ENCODE results near the gene SNRPD3. TPM values are rescaled to one million over a fixed set of nuclear protein-coding genes. Genes with fewer than 3 reads are reported as not detected.

SNRPD3 gene
- 100 to 1,000 TPM in 1 of 6 donors, 10 to 100 TPM in 5; 66.8 to 119 (median 84.8) TPM for total RNA-seq

DNA sequence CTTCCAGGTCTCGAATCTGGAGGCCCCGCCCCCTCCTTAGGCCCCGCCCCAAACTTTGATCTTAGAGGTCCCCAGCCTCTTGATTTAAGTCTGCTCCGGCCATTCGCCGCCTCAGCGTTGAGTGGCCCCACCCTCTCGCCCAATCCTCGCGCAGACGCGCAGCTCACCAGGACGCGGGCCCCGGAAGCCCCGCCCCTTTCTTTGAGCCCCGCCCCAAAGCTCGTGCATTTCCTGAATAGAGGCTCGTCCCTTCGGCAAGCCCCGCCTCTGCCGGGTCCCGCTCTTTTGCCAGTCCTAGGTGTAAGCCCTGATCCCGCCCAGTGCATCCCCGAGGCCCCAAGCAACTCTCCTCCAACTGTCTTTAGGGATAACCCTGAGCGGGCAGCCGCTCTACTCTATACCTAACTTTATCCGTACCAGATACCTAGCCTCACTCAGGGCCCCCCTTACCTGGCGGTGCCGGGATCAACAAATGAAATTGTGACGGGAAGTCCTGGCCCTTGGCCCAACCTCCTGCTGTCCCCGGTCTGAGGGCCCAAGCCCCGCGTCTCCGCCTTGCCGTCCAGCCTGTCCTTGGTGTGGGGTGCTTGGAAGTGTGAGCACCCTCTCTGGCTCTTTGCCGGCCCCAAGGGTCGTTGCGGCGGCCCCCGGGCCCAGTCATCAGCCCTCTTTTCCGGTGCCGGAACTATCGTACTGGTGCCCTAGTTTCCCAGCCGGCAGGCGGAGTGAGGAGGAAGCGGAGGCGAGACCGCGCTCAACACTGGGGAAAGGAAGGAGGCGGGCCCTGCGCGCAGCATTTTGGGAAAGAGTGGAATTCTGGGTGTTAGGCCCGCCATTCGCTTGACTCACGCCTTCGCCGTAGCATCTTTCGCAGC, at the start of gene SNRPD3:
Gene SNRPD3 (plus strand): TSS at position 835 of the 875 bp plus-strand sequence. CDS start 1,676 bp downstream, outside the sequence.
- peak in 3 of 4 donors; percentile 46 to 68 (median 54) for TF ChIP-seq POLR2A (IDR thresholded peaks at IDR 0.05)
- TF ChIP-seq POLR2AphosphoS5 (IDR thresholded peaks at IDR 0.05) = peak; percentile 85 to 95
- TF ChIP-seq, protein P1, sequence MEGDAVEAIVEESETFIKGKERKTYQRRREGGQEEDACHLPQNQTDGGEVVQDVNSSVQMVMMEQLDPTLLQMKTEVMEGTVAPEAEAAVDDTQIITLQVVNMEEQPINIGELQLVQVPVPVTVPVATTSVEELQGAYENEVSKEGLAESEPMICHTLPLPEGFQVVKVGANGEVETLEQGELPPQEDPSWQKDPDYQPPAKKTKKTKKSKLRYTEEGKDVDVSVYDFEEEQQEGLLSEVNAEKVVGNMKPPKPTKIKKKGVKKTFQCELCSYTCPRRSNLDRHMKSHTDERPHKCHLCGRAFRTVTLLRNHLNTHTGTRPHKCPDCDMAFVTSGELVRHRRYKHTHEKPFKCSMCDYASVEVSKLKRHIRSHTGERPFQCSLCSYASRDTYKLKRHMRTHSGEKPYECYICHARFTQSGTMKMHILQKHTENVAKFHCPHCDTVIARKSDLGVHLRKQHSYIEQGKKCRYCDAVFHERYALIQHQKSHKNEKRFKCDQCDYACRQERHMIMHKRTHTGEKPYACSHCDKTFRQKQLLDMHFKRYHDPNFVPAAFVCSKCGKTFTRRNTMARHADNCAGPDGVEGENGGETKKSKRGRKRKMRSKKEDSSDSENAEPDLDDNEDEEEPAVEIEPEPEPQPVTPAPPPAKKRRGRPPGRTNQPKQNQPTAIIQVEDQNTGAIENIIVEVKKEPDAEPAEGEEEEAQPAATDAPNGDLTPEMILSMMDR (IDR thresholded peaks at IDR 0.05) = peak in 5 of 6 experiments; percentile 23 to 76 (median 47)
- TF ChIP-seq EP300 (IDR thresholded peaks at IDR 0.05) = peak in 1 of 4 donors; percentile 64
- H3K36me3 ChIP-seq = peaks cover 6 to 33% (median 22%) of the 10 kb centered on the region in 4 donors
- H3K9me3 ChIP-seq = no peaks in the 10 kb centered on the region
- peak; percentile 99 to 100 for DNase-seq
- WGBS, 2 donors = 0% methylated on average over 28 to 57 of the region's 59 CpGs
- H3K27ac ChIP-seq = peak within 1 kb of the TSS; percentile 98 to 99 (median 98)
- peaks cover 38 to 75% (median 49%) of the 10 kb centered on the region in 4 donors for H3K4me1 ChIP-seq
- peak within 1 kb of the TSS; percentile 78 to 98 (median 92) for H3K4me3 ChIP-seq
- no peaks in the 10 kb centered on the region for H3K27me3 ChIP-seq
- ATAC-seq (ENCODE audit: low FRiP score in 2 of 2) = peak; percentile 96 to 98

DNA sequence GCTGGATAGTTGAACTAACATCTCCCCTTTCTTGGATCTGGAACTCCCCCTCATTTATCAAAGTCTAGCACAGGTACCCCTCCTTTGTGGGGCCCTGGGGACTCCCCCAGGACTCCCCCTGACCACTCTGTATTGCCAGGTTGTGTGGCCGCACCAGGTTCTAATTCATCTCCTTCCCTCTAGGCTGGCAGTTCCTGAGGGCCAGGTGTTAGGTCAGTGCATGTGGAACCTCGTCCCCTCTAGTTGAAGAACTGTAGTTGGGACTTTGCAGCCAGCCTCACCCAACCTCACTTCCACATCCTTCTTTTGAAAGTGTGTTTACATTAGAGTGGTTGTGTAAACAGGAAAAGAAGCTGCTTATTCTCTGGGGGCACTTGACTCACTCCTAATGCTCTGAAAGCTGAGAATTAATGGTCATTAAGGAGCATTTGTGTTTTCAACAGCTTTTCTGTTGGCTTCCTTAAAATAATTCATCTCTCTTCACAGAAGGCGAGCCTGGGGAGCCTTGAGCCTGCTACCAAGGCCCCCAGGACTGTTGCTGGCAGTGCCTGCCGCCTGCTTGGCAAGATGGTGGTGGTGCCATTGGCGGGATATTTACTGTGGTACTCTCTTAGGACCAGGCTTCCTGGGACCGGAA, 48.9 kb upstream of the SNRPD3 start:
- Histone ChIP-seq H3K36me3 (no peaks in the 10 kb centered on the region), H3K27ac (peak overlapping the region; percentile 58 to 84 (median 75)), H3K4me1 (peaks cover 48 to 60% (median 54%) of the 10 kb centered on the region in 4 donors), H3K4me3 (no peak overlapping the region), H3K9me3 (no peaks in the 10 kb centered on the region), H3K27me3 (no peaks in the 10 kb centered on the region)
- ATAC-seq (ENCODE audit: low FRiP score in 2 of 2) = peak in 1 of 2 donors; percentile 74
- no peak for TF ChIP-seq POLR2A (IDR thresholded peaks at IDR 0.05)
- peak in 1 of 4 donors; percentile 27 for TF ChIP-seq EP300 (IDR thresholded peaks at IDR 0.05)
- peak in 1 of 2 donors; percentile 45 for TF ChIP-seq POLR2AphosphoS5 (IDR thresholded peaks at IDR 0.05)
- peak in 1 of 2 donors; percentile 54 for DNase-seq
- WGBS, 2 donors = 15 to 31% methylated on average over 6 of the region's 6 CpGs

DNA sequence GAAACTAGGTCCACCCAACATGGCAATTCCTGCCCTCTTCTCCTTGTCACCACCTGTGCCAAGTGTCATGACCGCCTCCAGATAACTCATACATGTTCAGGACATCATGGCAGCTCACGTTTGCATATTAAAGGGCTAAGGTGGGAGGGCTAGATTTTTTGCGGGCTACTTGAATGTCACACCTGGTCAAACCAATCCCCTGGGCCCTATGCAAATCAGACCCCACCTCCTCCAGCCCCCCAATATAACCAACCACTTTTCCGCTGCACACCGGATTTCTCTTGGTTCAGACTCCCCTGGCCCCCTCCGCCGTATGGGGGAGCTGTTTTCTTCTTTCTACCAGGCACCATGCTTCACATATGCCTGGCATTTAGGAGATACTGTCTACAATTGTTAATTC, 48.1 kb upstream of the SNRPD3 start:
- 86 to 91% methylated on average over 7 of the region's 7 CpGs for WGBS, 2 donors
- DNase-seq (no peak), ATAC-seq (ENCODE audit: low FRiP score in 2 of 2) (no peak)
- H3K9me3 ChIP-seq = no peaks in the 10 kb centered on the region
- TF ChIP-seq EP300 (IDR thresholded peaks at IDR 0.05) (no peak), POLR2AphosphoS5 (IDR thresholded peaks at IDR 0.05) (no peak), POLR2A (IDR thresholded peaks at IDR 0.05) (no peak)
- TF ChIP-seq, protein P1 (IDR thresholded peaks at IDR 0.05) = no peak
- H3K27ac ChIP-seq = peak overlapping the region; percentile 58 to 84 (median 75)
- H3K4me1 ChIP-seq = peaks cover 55 to 65% (median 58%) of the 10 kb centered on the region in 4 donors
- H3K4me3 ChIP-seq = no peak overlapping the region
- no peaks in the 10 kb centered on the region for H3K36me3 ChIP-seq
- no peaks in the 10 kb centered on the region for H3K27me3 ChIP-seq

DNA sequence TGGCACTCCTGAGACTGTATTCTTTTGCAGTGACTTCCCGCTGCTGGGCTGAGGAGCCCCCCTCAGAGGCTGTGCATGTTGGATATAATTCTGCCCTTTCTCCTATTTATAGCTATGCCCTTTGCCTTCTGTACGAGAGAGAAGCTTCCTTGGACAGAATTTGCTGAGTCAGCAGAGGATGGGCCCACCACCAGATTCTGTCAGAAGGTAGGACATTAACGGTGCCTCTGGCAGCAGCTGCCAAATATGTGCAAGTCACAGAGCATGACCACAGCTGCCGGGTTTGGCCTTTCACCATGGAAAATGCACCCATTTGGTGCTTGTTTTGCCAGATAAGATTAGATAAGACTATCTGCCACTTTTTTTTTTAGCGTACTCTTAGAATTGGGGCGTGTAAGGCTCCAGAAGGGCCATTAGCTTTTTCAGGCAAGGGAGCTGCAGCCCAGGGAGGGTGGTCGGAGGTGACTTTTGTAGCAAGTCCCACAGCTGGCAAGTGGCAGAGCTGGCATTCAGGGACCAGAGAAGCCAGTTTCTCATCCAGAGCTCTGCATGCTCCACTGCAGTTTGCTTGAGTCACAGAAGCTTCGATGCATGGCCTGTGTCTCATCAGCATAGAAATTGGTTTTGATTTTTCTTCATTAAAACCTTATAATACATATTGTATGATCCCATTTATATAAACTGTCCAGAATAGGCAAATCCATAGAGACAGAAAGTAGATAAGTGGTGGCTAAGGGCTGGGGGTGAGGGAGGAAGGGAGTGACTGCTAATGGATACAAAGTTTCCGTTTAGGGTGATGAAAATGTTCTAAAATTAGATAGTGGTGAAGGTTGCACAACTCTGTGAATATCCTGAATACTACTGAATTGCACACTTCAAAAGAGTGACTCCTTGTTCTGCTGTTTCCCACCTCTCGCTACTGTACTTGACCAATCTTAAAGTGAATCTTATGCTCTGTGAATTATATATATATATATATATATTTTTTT, 44.9 kb upstream of the SNRPD3 start:
- TF ChIP-seq POLR2AphosphoS5 (IDR thresholded peaks at IDR 0.05) (peak; percentile 20 to 50), EP300 (IDR thresholded peaks at IDR 0.05) (peak in 1 of 4 donors; percentile 47), POLR2A (IDR thresholded peaks at IDR 0.05) (no peak)
- TF ChIP-seq, protein P1 (IDR thresholded peaks at IDR 0.05) = no peak
- no peaks in the 10 kb centered on the region for H3K27me3 ChIP-seq
- ATAC-seq (ENCODE audit: low FRiP score in 2 of 2) (peak; percentile 44 to 74), DNase-seq (peak in 1 of 2 donors; percentile 42)
- WGBS, 2 donors = 20 to 23% methylated on average over 9 to 10 of the region's 10 CpGs
- no peak overlapping the region for H3K4me3 ChIP-seq
- H3K9me3 ChIP-seq = no peaks in the 10 kb centered on the region
- H3K27ac ChIP-seq = peak overlapping the region; percentile 26 to 83 (median 62)
- H3K36me3 ChIP-seq = no peaks in the 10 kb centered on the region
- H3K4me1 ChIP-seq = peaks cover 43 to 56% (median 48%) of the 10 kb centered on the region in 4 donors
